ENCODE measurements around the gene TULP4. TPM values are rescaled to one million over a fixed set of nuclear protein-coding genes. Genes with fewer than 3 reads are reported as not detected.

TULP4 gene
- total and polyA plus RNA-seq, 10 donors, result 1.8 to 143 (median 78.1) TPM

GRCh38 chr6:158461954-158462353, 149.7 kb downstream of the TULP4 start:
- Histone ChIP-seq H3K9me3 (no peaks in the 10 kb centered on the region), H3K4me1 (no peaks in the 10 kb centered on the region), H3K36me3 (peaks cover 0 to 94% (median 17%) of the 10 kb centered on the region in 6 donors), H3K4me3 (no peak overlapping the region), H3K27me3 (replicated peaks in 1 of 7) (no peaks in the 10 kb centered on the region), H3K27ac (no peak overlapping the region)
- no peak for DNase-seq
- 85 to 93% (median 88%) methylated on average over 2 of the region's 2 CpGs for WGBS, 5 donors
- intact Hi-C loops (cut with DNase I; ENCODE audit: low total_unique reads), result no loop called here
- TF ChIP-seq POLR2AphosphoS5 (IDR thresholded peaks at IDR 0.05) (no peak), POLR2A (IDR thresholded peaks at IDR 0.05) (no peak), CTCF (IDR thresholded peaks at IDR 0.05 in 8 of 11, conservative IDR thresholded peaks at IDR 0.05 in 3 of 11) (no peak)

GRCh38 chr6:158464483-158464882, 152.2 kb downstream of the TULP4 start:
- TF ChIP-seq POLR2A (IDR thresholded peaks at IDR 0.05) (no peak), CTCF (IDR thresholded peaks at IDR 0.05 in 8 of 11, conservative IDR thresholded peaks at IDR 0.05 in 3 of 11) (no peak), POLR2AphosphoS5 (IDR thresholded peaks at IDR 0.05) (no peak)
- H3K4me1 ChIP-seq, result no peaks in the 10 kb centered on the region
- no peaks in the 10 kb centered on the region for H3K27me3 ChIP-seq (replicated peaks in 1 of 7)
- no peak for DNase-seq
- intact Hi-C loops (cut with DNase I; ENCODE audit: low total_unique reads), result no loop called here
- no peak overlapping the region for H3K4me3 ChIP-seq
- no peak overlapping the region for H3K27ac ChIP-seq
- 91 to 100% (median 93%) methylated on average over 9 of the region's 9 CpGs for WGBS, 5 donors
- H3K9me3 ChIP-seq, result no peaks in the 10 kb centered on the region
- peaks cover 0 to 90% (median 13%) of the 10 kb centered on the region in 6 donors for H3K36me3 ChIP-seq

DNA sequence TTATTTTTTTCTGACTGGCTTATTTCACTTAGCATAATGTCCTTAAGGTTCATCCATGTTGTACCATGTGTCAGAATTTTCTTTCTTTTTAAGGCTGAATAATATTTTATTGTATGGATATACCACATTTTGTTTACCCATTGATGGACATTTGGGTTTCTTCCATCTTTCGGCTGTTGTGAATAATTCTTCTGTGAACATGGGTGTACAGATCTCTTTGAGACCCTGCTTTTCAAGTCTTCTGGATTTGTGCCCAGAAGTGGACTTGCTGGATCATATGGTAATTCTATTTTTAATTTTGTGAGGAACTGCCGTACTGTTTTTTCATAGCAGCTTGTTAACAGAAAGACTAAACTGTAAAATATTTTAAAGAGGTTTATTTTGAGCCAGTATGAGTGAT, 153.0 kb downstream of the TULP4 start:
- no peak for DNase-seq
- Histone ChIP-seq H3K36me3 (peaks cover 0 to 84% (median 9%) of the 10 kb centered on the region in 6 donors), H3K27me3 (replicated peaks in 1 of 7) (no peaks in the 10 kb centered on the region), H3K4me1 (no peaks in the 10 kb centered on the region), H3K4me3 (no peak overlapping the region), H3K9me3 (no peaks in the 10 kb centered on the region), H3K27ac (no peak overlapping the region)
- 84 to 93% (median 91%) methylated on average over 2 of the region's 2 CpGs for WGBS, 5 donors
- intact Hi-C loops (cut with DNase I; ENCODE audit: low total_unique reads), result no loop called here
- no peak for TF ChIP-seq CTCF (IDR thresholded peaks at IDR 0.05 in 8 of 11, conservative IDR thresholded peaks at IDR 0.05 in 3 of 11)
- TF ChIP-seq POLR2A (IDR thresholded peaks at IDR 0.05), result no peak
- TF ChIP-seq POLR2AphosphoS5 (IDR thresholded peaks at IDR 0.05), result no peak

- intact Hi-C loops (cut with DNase I; ENCODE audit: low total_unique reads), result no loop called here
- TF ChIP-seq CTCF (IDR thresholded peaks at IDR 0.05 in 8 of 11, conservative IDR thresholded peaks at IDR 0.05 in 3 of 11), result no peak
- no peak for TF ChIP-seq POLR2A (IDR thresholded peaks at IDR 0.05)
- no peak for TF ChIP-seq POLR2AphosphoS5 (IDR thresholded peaks at IDR 0.05)
- Histone ChIP-seq H3K27me3 (replicated peaks in 1 of 7) (no peaks in the 10 kb centered on the region), H3K36me3 (peaks cover 0 to 80% (median 9%) of the 10 kb centered on the region in 6 donors), H3K4me3 (no peak overlapping the region), H3K27ac (no peak overlapping the region), H3K9me3 (no peaks in the 10 kb centered on the region), H3K4me1 (no peaks in the 10 kb centered on the region)
- 72 to 84% (median 79%) methylated on average over 3 of the region's 3 CpGs for WGBS, 5 donors
- DNase-seq, result no peak
These were observed 153.5 kb downstream of the TULP4 start for GRCh38 chr6:158465747-158466146.
